CMK (cell line): ENCODE results near the gene PPFIBP1.
"Not testable (repeated sequence)": the region's sequence is repeated elsewhere in the genome, so short reads cannot be mapped to it uniquely, and the experiment has no call there.

ENCODE experiments used
- DNase-seq: peaks from one replicate; pipeline ENCODE4 v3.0.0-alpha.2; 2010; ENCODE audit warnings: low read depth

PPFIBP1 gene

DNA sequence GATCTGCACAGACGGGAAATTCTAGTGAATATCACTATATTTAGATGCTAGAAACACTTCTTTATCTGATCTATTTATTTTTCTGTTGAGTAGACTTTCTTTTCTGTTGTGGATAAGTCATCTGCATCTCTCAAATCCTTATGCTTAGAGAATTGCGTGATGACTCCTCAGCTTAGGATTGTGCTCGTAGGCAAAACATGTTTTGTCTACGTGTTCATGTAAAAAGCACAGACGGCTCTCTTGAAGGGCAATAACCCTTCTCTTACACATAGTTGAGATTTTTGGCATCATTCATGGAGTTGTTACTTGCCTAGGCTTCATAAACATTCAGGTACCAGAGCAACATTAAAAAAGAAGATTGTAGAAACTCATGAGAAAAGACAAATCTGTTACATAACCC, 18.6 kb downstream of the PPFIBP1 start:
- DNase-seq, result no peak

GRCh38 chr12:27544858-27545257, 20.9 kb downstream of the PPFIBP1 start:
- not testable (repeated sequence) for DNase-seq

- DNase-seq, result no peak
Observed at GRCh38 chr12:27545665-27546064, 21.7 kb downstream of the PPFIBP1 start.

- no peak for DNase-seq
Observed at GRCh38 chr12:27547592-27547991, 23.6 kb downstream of the PPFIBP1 start.

GRCh38 chr12:27548301-27549199, 24.5 kb downstream of the PPFIBP1 start:
- no peak for DNase-seq

DNA sequence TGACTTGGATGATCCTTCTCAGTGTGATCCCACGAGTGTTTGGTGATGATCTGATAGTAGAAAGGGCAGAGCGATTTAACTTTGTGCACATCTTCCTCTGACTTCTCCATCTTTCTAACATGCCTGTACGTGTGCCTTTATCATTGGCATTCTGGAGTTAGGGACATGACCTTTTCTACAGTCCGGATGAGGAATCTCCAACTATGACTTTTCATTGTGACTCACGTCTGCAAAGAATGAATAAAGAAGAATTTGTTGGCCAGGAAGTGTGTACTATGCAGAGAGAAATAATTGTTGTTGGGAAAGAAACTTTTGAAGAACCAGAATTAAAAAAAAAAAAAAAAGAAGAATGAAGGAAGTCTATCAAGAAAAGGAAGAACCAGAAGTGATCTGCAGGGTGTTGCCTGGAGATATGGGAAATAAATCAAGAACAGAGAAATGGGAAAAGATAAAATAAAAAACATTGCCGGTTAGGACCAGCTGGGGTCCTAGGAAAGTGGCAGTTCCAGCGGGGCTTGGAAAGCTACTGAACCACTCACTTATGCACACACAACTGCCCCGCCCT, 25.3 kb downstream of the PPFIBP1 start:
- no peak for DNase-seq

- peak; percentile 18 for DNase-seq
Observed at GRCh38 chr12:27549801-27550652, 26.0 kb downstream of the PPFIBP1 start.

GRCh38 chr12:27550653-27550975, 26.6 kb downstream of the PPFIBP1 start:
- DNase-seq, result no peak

GRCh38 chr12:27551172-27551840, 27.3 kb downstream of the PPFIBP1 start:
- no peak for DNase-seq

- no peak for DNase-seq
Observed at GRCh38 chr12:27552235-27552634, 28.2 kb downstream of the PPFIBP1 start.

GRCh38 chr12:27552886-27553560, 29.0 kb downstream of the PPFIBP1 start:
- no peak for DNase-seq

DNA sequence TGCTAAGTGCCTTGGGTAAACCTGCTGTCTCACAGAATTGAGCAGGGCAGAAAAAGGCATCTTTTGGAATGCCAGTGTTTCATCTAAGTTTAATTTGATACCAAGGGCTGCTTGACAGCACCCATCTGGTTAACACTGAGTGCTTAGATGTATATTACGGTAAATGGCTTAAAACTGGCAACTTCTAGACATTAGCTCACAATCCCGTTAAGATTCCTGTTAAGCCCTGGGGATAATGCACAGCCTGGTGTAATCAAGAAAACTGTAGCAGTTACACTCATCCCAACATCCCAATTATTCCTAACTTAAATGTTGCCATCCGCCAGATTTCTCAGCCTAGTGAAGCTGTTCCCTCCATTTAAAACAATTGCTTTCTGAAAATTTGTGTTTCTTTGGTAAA, 29.9 kb downstream of the PPFIBP1 start:
- DNase-seq, result no peak

DNA sequence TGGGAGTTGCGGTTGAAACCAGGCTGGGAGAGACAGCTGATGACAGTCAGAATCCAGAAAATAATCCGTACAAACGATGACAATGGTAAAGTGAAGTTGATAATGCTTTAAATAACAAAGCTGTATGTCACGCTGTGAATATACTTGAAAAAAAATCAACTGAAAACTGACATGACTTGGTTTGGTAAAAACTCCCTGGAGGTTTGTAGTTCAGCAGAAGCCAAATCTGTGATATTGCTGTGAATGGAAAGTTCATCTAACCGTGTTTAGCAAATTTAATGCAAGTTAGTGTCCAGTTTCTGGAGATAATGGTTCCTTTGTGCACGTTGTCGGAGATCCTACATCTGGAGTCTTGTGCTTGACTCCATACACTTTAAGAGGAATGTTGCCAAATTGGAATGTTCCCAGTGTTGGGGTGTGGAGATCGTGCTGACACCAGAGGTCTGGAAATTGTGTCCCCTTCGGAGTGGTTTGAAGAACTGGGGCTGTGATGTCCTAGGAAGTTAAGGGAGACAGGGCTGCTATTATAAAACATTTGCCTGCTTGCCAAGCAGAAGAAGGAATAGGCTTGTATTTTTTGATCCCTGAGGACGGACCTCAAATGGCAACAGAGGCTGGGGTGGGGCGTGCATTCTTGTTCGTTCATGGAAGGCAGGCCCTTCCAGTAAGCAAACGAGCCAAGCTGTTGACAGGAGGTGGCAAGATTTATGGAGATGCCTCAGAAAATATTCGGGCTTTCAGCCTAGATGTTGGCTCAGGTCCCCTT, 30.6 kb downstream of the PPFIBP1 start:
- DNase-seq, result no peak

DNA sequence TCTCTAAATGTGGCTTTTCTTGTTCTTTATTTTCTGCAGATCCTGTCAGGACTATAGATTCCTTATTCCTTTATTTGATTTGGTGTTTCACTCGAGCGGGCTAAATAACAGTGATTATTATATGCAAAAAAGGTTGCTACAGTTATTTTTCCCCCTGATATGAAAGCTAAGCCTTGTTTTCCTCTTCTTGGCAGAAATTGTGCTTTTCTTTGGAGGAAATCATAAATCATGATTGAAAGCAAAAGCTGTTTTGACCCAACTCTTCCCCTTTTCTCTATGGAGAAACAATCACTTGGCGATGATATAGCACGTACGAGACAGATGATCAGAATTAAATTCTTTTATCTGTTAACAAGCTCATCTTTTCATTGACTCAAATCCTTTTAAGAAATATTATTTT, 31.4 kb downstream of the PPFIBP1 start:
- DNase-seq, result no peak

DNA sequence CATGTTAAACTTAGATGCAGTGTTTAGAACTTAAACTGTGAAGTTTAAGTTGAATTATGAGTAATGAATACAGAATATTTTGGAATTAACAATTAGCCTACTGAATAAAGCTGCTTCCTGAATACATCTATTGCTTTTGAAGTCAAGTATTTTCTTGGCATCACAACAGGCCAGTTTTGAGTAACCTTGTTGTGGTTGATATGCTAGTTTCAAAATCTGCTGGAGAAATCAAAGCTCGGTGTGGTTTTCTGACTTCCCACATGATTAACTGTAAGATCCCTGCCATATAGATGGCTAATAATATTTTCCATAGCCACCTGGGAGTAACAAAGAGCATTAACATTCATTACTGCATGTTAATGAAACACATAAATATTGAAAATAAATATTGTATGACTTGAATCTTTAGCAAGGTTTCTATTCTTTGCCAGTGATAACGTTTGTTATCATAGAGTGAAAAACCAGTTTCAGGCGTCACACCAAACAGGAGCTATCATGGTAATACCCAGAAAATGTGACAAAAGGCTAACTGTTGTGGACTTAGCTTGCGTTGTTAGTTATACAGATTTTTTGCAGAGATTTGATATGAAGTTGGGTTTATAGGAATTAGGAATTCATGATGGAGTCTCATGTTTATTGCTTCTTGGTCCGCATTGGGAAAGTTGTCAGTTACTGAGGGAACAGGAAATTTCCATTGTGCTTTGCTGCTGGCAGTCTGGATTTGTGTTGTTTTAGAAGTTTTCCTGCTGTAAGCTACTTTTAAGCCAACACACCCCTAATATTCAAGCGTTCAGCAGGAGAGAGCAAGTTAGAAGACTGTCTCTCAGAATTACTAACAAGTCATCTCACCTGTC, 32.1 kb downstream of the PPFIBP1 start:
- DNase-seq, result no peak

DNA sequence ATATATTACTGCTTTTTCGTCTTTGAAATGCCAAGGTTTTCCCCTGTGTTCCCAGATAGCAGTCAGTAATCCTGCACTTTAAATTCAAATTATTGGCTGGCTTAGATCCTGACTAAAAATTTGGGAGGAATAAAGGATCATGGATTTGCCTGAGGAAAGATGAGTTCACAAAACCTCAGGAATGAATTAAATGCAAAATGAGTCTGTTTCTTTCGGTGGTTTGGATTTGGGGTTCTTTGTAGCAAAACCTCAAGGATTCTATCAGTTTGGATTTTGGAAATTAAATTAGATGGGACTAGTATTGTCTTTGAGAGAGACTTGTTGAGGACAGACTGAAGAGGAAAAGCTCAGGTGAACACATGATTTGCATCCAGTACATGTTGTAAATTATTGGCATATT, 36.1 kb downstream of the PPFIBP1 start:
- DNase-seq, result no peak

DNA sequence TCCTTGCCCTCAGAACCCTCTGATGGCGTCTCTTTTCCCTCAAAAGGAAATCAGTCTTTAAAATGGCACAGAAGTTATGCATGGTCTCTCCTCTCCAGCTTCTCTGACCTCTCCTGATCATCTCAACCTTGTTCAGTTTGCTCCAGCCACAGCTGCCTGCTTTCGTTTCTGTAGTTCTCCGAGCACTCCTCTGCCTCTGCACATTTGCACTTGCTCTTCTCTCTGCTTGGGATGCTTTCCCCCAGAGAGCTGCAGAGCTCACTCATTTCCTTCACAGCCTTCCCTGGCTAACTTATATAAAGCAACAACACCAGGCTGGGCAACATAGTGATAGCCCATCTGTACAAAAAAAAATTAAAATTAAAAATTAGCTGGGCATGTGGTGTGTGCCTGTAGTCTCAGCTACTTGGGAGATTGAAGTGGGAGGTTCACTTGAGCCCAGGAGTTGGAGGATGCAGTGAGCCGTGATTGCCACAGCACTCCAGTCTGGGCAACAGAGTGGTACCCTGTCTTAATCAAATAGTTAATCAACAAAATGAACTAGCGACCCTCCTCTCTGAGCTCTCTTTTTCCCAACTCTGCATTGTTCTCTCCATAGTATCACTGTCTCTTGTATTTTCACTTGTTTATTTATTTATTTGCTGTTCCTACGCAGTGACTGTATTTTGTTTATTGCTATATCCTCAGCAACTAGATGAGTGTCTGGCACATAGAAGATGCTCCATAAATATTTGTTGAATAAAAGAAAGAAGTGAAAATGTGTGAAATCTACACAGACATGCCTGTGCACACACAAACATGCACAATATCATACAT, 37.7 kb downstream of the PPFIBP1 start:
- DNase-seq, result no peak

GRCh38 chr12:27564612-27565213, 40.7 kb downstream of the PPFIBP1 start:
- DNase-seq, result no peak

GRCh38 chr12:27566159-27566558, 42.2 kb downstream of the PPFIBP1 start:
- no peak for DNase-seq
